A375 (cell line): Measurements from ENCODE around the gene PKDREJ. TPM values are rescaled to one million over a fixed set of nuclear protein-coding genes. Genes with fewer than 3 reads are reported as not detected.

Source experiments
- total RNA-seq: library from RNA; depleted of rRNA; stranded (reverse); fragments of >200 nt; shearing (Covaris generic); gene quantifications from 2 replicates; pipeline ENCODE4 v1.2.3, GENCODE V29; 2014; rRNA removed

The PKDREJ gene, protein sequence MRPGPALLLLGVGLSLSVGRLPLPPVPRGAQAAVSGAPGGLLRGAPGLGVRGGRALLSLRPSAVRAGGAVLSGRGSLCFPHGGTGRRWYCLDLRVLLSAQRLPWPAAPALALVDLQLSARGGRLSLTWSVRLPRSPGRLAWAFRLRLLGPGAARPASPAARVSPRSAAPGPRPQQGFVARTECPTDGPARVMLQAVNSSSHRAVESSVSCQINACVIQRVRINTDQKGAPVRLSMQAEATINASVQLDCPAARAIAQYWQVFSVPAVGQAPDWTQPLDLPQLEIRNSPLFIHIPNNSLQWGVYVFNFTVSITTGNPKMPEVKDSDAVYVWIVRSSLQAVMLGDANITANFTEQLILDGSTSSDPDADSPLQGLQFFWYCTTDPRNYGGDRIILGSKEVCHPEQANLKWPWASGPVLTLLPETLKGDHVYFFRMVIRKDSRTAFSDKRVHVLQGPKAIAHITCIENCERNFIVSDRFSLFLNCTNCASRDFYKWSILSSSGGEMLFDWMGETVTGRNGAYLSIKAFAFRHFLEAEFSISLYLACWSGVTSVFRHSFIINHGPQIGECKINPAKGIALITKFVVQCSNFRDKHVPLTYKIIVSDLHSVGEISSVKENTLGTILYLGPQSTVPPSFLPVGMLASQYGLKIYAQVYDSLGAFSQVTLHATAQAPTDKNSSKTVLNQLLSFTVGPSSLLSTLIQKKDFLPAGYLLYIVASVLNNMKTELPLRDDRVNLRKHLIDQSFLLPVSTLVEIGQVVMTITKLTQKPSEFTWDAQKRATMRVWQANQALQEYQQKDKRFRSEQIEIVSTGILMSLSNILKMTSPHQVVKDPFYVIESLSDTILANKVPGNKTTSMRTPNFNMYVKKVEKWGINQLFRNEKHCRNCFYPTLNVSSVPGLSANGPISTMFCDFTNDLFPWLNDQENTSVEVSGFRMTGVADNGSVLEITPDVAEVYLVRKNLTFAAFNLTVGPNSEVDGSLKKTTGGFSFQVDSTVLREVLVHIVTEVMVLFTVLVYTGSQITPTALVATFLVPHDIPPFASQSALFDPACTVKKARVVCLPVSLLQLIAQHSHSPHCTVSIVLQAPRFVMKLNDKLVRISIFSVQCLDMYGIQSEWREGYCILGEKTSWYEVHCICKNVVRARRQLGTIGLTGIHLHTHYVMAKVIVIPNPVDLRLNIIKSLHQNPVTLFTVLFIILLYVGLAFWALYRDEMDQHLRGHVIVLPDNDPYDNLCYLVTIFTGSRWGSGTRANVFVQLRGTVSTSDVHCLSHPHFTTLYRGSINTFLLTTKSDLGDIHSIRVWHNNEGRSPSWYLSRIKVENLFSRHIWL (N-terminal part only)
- total RNA-seq, result not detected in 2 replicates

GRCh38 chr22:46263216-46263590 is at the start of gene PKDREJ:
Gene PKDREJ (minus strand): TSS chr22:46263343. CDS start chr22:46263322, 21 bp downstream.

GRCh38 chr22:46296257-46297150 is 33.4 kb upstream of the PKDREJ start, which contains the start of gene GTSE1:
Gene GTSE1 (plus strand): TSS chr22:46296870. CDS start chr22:46297401, 531 bp downstream.

GRCh38 chr22:46267431-46268279 is 4.5 kb upstream of the PKDREJ start, which contains the start of gene TTC38:
Gene TTC38 (plus strand): TSS chr22:46268008. CDS start chr22:46268040, 32 bp downstream.

GRCh38 chr22:46250035-46250782 is 12.9 kb downstream of the PKDREJ start, which contains the start of gene CDPF1:
Gene CDPF1 (minus strand): TSS chr22:46250293. CDS start chr22:46248284, 2,009 bp downstream.

Other genes starting within 250 kb of the PKDREJ start
- gene PPARA, start 112.8 kb downstream of the PKDREJ start, total RNA-seq, result 3.9 and 8.2 TPM in 2 replicates
- gene CDPF1, start 13.1 kb downstream of the PKDREJ start, total RNA-seq, result 11.5 and 22.9 TPM in 2 replicates
- 13.3 and 18.0 TPM in 2 replicates for gene TTC38, start 4.7 kb upstream of the PKDREJ start, total RNA-seq
- gene GTSE1, start 33.5 kb upstream of the PKDREJ start, total RNA-seq, result 20.5 and 20.7 TPM in 2 replicates
- gene TRMU, start 72.4 kb upstream of the PKDREJ start, total RNA-seq, result 39.4 and 41.7 TPM in 2 replicates